PC-3 (cell line): ENCODE results near the gene PMEPA1. TPM values are rescaled to one million over a fixed set of nuclear protein-coding genes. Genes with fewer than 3 reads are reported as not detected.

Source experiments
- ATAC-seq: fragments of 200-7000 bp; cut with Tn5 transposase; 2 replicates; pipeline ENCODE4 v1.9.1; 2020; ENCODE audit warnings: mild to moderate bottlenecking, moderate library complexity
- BruUV-seq: library from RNA; stranded (reverse); fragments of 400-500 nt; replicated peaks from 2 replicates; lab custom pipeline; 2021; lab: Mats Ljungman, UMichigan
- CTCF ChIA-PET: fragments of 300-600 bp; sonication (Branson Sonifier 250); formaldehyde crosslinking; loops from one replicate; lab custom pipeline; 2022; ENCODE audit warnings: antibody characterized with exemption; lab: Charles Lee
- POLR2A ChIA-PET: fragments of 300-600 bp; sonication (Branson Sonifier 250); formaldehyde crosslinking; loops from one replicate; lab custom pipeline; 2022; ENCODE audit warnings: antibody characterized with exemption; ENCODE audit not compliant: unreplicated experiment; lab: Charles Lee
- DNase-seq: peaks from one replicate; pipeline ENCODE4 v3.0.0-alpha.2; 2015
- H2AFZ ChIP-seq: fragments of 300-600 bp; sonication (generic); 2 replicates; pipeline ENCODE4 v1.6.0; 2016; ENCODE audit warnings: antibody characterized with exemption, low read length
- H3F3A ChIP-seq: fragments of 300-600 bp; sonication (generic); one replicate; pipeline ENCODE4 v1.6.0; 2017; ENCODE audit warnings: antibody characterized with exemption, low read length, control low read depth, mild to moderate bottlenecking; ENCODE audit not compliant: unreplicated experiment
- H3K27ac ChIP-seq: fragments of 300-600 bp; sonication (generic); 2 replicates; pipeline ENCODE4 v1.5.1; 2016; ENCODE audit warnings: mild to moderate bottlenecking, low read length
- H3K27me3 ChIP-seq: fragments of 300-600 bp; sonication (generic); 2 replicates; pipeline ENCODE4 v1.6.1; 2016; ENCODE audit warnings: low read length, mixed read lengths
- H3K36me3 ChIP-seq: fragments of 300-600 bp; sonication (generic); 2 replicates; pipeline ENCODE4 v1.6.1; 2016; ENCODE audit warnings: low read depth, mixed run types, low read length, mixed read lengths
- H3K4me1 ChIP-seq: fragments of 300-600 bp; sonication (generic); 2 replicates; pipeline ENCODE4 v1.5.1; 2016; ENCODE audit warnings: low read length; ENCODE audit not compliant: insufficient read depth
- H3K4me2 ChIP-seq: fragments of 300-600 bp; sonication (generic); 2 replicates; pipeline ENCODE4 v1.6.0; 2016; ENCODE audit warnings: low read length
- H3K4me3 ChIP-seq: fragments of 300-600 bp; sonication (generic); 2 replicates; pipeline ENCODE4 v1.5.1; 2016; ENCODE audit warnings: mild to moderate bottlenecking, low read length, mixed read lengths
- H3K79me2 ChIP-seq: fragments of 300-600 bp; sonication (generic); 2 replicates; pipeline ENCODE4 v1.6.1; 2017; ENCODE audit warnings: low read length, mixed read lengths
- H3K9ac ChIP-seq: fragments of 300-600 bp; sonication (generic); 2 replicates; pipeline ENCODE4 v1.6.0; 2016; ENCODE audit warnings: mild to moderate bottlenecking, low read length
- H3K9me2 ChIP-seq: fragments of 300-600 bp; sonication (generic); replicated peaks from 2 replicates; pipeline ENCODE4 v1.6.1; 2016; ENCODE audit warnings: mixed run types, low read length, mixed read lengths
- H3K9me3 ChIP-seq: fragments of 300-600 bp; sonication (generic); 2 replicates; pipeline ENCODE4 v1.6.1; 2016; ENCODE audit warnings: low read length, mixed read lengths
- H4K20me1 ChIP-seq: fragments of 300-600 bp; sonication (generic); 2 replicates; pipeline ENCODE4 v1.6.1; 2016; ENCODE audit warnings: low read length, mixed read lengths
- EZH2 ChIP-seq: fragments of 300-600 bp; sonication (generic); IDR thresholded peaks from one replicate; pipeline ENCODE4 v1.6.1; 2017; ENCODE audit warnings: antibody characterized with exemption, mild to moderate bottlenecking, low read length; ENCODE audit not compliant: unreplicated experiment
- EZH2phosphoT487 ChIP-seq: fragments of 300-600 bp; sonication (generic); IDR thresholded peaks from 2 replicates; pipeline ENCODE4 v1.6.1; 2018; ENCODE audit warnings: mild to moderate bottlenecking, antibody characterized with exemption, low read length, borderline replicate concordance
- intact Hi-C: fragments of 100-400 bp; cut with micrococcal nuclease; formaldehyde crosslinking; loops from 2 replicates; pipeline ENCODE4 v1.9.0; 2023
- total RNA-seq: library from RNA; depleted of rRNA; stranded (reverse); fragments of >200 nt; gene quantifications from 2 replicates; pipeline ENCODE4 v1.2.3, GENCODE V29; 2014
- TF ChIP-seq, protein P1 (sequence below): fragments of 300-600 bp; sonication (generic); conservative IDR thresholded peaks from 2 replicates; pipeline ENCODE4 v1.5.1; 2017; ENCODE audit warnings: antibody characterized with exemption, low read depth, mild to moderate bottlenecking, low read length

Gene PMEPA1
- total RNA-seq, 1 experiment from 2014 or later = 21.9 TPM

DNA sequence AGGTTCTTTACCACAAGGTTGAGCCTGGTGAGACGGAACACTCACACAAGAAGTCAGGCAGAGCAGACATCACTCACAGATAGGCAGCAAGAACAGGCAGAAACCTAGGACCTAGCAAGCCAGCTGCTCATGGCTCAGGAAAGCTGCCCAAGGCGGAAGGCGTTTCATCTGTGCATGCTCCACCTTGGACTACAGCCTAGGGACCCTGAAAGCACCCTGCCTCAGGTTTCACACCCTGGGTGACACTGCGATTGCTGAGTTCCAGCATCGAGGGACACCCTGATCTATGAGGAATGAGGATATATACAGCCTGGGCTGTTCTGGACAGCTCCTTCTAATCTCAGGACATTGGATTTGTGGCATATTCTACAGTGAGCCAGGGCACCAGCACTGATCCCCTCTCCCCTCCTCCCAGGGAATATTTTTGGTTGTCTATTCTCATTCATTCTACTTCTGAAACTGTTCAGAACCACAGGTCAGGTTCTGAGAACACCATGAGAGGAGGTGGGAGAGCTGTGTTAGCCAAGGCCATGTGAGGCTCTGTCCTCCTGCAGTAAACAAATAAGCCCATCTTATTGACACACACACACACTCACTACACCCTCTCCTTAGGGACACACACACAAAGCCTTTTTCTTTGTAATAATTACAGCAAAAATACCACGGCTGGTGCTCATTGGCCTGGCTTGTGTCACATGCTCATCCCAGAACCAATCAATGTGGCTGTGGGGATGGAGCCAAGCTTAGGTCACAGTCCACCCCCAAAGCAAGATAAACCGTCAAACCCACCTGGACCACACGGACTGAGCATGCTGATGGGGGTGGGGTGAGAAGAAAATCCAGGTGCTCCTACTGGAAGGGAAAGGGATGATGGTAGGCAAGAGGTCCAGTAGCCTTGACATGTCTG lies 26.3 kb upstream of the PMEPA1 start:
- Histone ChIP-seq H3F3A (no peaks in the 10 kb centered on the region), H3K9ac (no peak overlapping the region), H3K9me2 (no peaks in the 10 kb centered on the region), H3K4me1 (peaks cover 6% of the 10 kb centered on the region), H3K4me3 (no peak overlapping the region), H2AFZ (no peak overlapping the region), H3K36me3 (no peaks in the 10 kb centered on the region), H3K79me2 (no peaks in the 10 kb centered on the region), H3K9me3 (no peaks in the 10 kb centered on the region), H3K27ac (no peak overlapping the region), H4K20me1 (no peaks in the 10 kb centered on the region), H3K4me2 (no peak overlapping the region), H3K27me3 (no peaks in the 10 kb centered on the region)
- no TSS peak for BruUV-seq
- ATAC-seq (no peak), DNase-seq (no peak)
- intact Hi-C loops = no loop called here
- ChIA-PET CTCF (no interaction called here), POLR2A (no interaction called here)
- TF ChIP-seq EZH2 = no peak
- TF ChIP-seq EZH2phosphoT487 = no peak
- TF ChIP-seq, protein P1, sequence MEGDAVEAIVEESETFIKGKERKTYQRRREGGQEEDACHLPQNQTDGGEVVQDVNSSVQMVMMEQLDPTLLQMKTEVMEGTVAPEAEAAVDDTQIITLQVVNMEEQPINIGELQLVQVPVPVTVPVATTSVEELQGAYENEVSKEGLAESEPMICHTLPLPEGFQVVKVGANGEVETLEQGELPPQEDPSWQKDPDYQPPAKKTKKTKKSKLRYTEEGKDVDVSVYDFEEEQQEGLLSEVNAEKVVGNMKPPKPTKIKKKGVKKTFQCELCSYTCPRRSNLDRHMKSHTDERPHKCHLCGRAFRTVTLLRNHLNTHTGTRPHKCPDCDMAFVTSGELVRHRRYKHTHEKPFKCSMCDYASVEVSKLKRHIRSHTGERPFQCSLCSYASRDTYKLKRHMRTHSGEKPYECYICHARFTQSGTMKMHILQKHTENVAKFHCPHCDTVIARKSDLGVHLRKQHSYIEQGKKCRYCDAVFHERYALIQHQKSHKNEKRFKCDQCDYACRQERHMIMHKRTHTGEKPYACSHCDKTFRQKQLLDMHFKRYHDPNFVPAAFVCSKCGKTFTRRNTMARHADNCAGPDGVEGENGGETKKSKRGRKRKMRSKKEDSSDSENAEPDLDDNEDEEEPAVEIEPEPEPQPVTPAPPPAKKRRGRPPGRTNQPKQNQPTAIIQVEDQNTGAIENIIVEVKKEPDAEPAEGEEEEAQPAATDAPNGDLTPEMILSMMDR = no peak

DNA sequence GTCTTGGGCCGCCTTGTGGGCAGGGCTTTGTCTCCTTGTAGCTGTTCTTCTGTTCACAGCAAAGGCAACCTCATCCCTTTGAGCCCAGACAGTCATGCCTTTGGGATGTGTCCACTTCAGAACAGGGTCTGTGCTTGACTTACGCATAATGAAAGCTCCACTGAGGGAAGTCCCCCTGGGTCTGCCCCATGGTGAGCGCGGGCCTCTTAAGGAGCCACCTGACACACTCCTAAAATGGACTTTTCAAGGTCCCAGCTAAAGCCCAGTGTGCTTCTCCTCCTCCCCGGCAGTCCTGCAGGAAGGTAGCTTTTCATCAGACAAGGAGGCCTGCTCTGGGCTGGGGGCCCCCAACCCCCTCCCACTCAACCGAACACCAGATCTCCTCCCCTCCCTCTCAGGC lies 24.9 kb upstream of the PMEPA1 start:
- peaks cover 6% of the 10 kb centered on the region for H3K4me1 ChIP-seq
- DNase-seq = no peak
- H3K9ac ChIP-seq = no peak overlapping the region
- CTCF ChIA-PET = no interaction called here
- BruUV-seq = no TSS peak
- no peaks in the 10 kb centered on the region for H3K9me3 ChIP-seq
- H3K9me2 ChIP-seq = no peaks in the 10 kb centered on the region
- no peak overlapping the region for H3K4me2 ChIP-seq
- no peaks in the 10 kb centered on the region for H3F3A ChIP-seq
- H3K27ac ChIP-seq = no peak overlapping the region
- H2AFZ ChIP-seq = no peak overlapping the region
- H3K4me3 ChIP-seq = no peak overlapping the region
- TF ChIP-seq, protein P1 = no peak
- TF ChIP-seq EZH2phosphoT487 = no peak
- no peaks in the 10 kb centered on the region for H3K27me3 ChIP-seq
- intact Hi-C loops = no loop called here
- no peak for ATAC-seq
- H3K36me3 ChIP-seq = no peaks in the 10 kb centered on the region
- no peaks in the 10 kb centered on the region for H4K20me1 ChIP-seq
- POLR2A ChIA-PET = no interaction called here
- no peaks in the 10 kb centered on the region for H3K79me2 ChIP-seq

DNA sequence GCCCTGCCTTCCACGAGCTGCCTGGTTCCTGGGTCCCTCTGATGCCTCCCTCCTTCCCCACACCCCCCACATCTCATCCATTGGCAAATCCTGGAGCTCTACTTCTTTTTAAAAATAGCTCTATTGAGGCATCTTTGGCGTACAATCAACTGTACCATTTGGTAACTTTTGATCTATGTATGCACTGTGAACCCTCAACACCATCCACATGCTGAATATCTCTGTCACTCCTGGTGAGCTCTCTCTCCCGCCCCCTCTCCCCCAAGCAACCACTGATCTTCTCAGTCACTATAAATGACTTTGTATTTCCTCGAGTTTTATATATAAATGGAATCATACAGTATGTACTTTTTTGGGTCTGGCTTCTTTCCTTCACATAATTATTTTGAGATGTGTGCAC lies 22.4 kb upstream of the PMEPA1 start:
- ATAC-seq = no peak
- CTCF ChIA-PET = no interaction called here
- Histone ChIP-seq H3K79me2 (no peaks in the 10 kb centered on the region), H4K20me1 (no peaks in the 10 kb centered on the region), H3K27ac (no peak overlapping the region), H3K4me3 (no peak overlapping the region), H3K9me3 (no peaks in the 10 kb centered on the region), H3K4me2 (no peak overlapping the region), H2AFZ (no peak overlapping the region), H3K9ac (no peak overlapping the region), H3K36me3 (no peaks in the 10 kb centered on the region), H3K9me2 (no peaks in the 10 kb centered on the region), H3K27me3 (no peaks in the 10 kb centered on the region), H3K4me1 (no peaks in the 10 kb centered on the region), H3F3A (no peaks in the 10 kb centered on the region)
- POLR2A ChIA-PET = no interaction called here
- intact Hi-C loops = no loop called here
- DNase-seq = no peak
- no TSS peak for BruUV-seq
- TF ChIP-seq EZH2phosphoT487 = no peak
- TF ChIP-seq, protein P1 = no peak
- no peak for TF ChIP-seq EZH2
